GM04503 (cell line): ENCODE measurements around the gene UGT2B11.
"Not testable (repeated sequence)": the region's sequence is repeated elsewhere in the genome, so short reads cannot be mapped to it uniquely, and the experiment has no call there.

Source experiments
- DNase-seq: peaks from one replicate; pipeline ENCODE4 v3.0.0-alpha.2; 2012; ENCODE audit warnings: low read depth

The UGT2B11 gene

GRCh38 chr4:69214716-69215115 lies at the start of gene UGT2B11:
UGT2B11 (minus strand) TSS chr4:69214748; CDS start chr4:69214722, 26 bp downstream.
- DNase-seq, result no peak

- not testable (repeated sequence) for DNase-seq
Measured at GRCh38 chr4:69253147-69253772, 38.7 kb upstream of the UGT2B11 start.

GRCh38 chr4:69250884-69251283 lies 36.3 kb upstream of the UGT2B11 start:
- DNase-seq, result not testable (repeated sequence)

GRCh38 chr4:69242562-69243240 lies 28.2 kb upstream of the UGT2B11 start:
- not testable (repeated sequence) for DNase-seq

GRCh38 chr4:69241746-69242145 lies 27.2 kb upstream of the UGT2B11 start:
- not testable (repeated sequence) for DNase-seq

GRCh38 chr4:69240787-69241186 lies 26.2 kb upstream of the UGT2B11 start:
- not testable (repeated sequence) for DNase-seq

GRCh38 chr4:69239557-69240168 lies 25.1 kb upstream of the UGT2B11 start:
- DNase-seq, result no peak

GRCh38 chr4:69239092-69239491 lies 24.5 kb upstream of the UGT2B11 start:
- no peak for DNase-seq

GRCh38 chr4:69224891-69225290 lies 10.3 kb upstream of the UGT2B11 start:
- DNase-seq, result no peak

- DNase-seq, result not testable (repeated sequence)
Measured at GRCh38 chr4:69223277-69223676, 8.7 kb upstream of the UGT2B11 start.

- not testable (repeated sequence) for DNase-seq
Measured at GRCh38 chr4:69218491-69218890, 3.9 kb upstream of the UGT2B11 start.

- DNase-seq, result no peak
Measured at GRCh38 chr4:69210911-69211310, 3.6 kb downstream of the UGT2B11 start.

- not testable (repeated sequence) for DNase-seq
Measured at GRCh38 chr4:69198506-69198905, 16.0 kb downstream of the UGT2B11 start.

GRCh38 chr4:69196209-69196965 lies 18.2 kb downstream of the UGT2B11 start:
- no peak for DNase-seq

- DNase-seq, result no peak
Measured at GRCh38 chr4:69194166-69194565, 20.4 kb downstream of the UGT2B11 start.

GRCh38 chr4:69191905-69192304 lies 22.6 kb downstream of the UGT2B11 start:
- not testable (repeated sequence) for DNase-seq

- not testable (repeated sequence) for DNase-seq
Measured at GRCh38 chr4:69190621-69191020, 23.9 kb downstream of the UGT2B11 start.

- not testable (repeated sequence) for DNase-seq
Measured at GRCh38 chr4:69181519-69182169, 32.9 kb downstream of the UGT2B11 start.

GRCh38 chr4:69179817-69180216 lies 34.7 kb downstream of the UGT2B11 start:
- DNase-seq, result not testable (repeated sequence)

- DNase-seq, result not testable (repeated sequence)
Measured at GRCh38 chr4:69178751-69179205, 35.8 kb downstream of the UGT2B11 start.

- DNase-seq, result not testable (repeated sequence)
Measured at GRCh38 chr4:69170233-69171134, 44.1 kb downstream of the UGT2B11 start.
